HFF-Myc (cell line): Measurements from ENCODE around the gene FTCD.
"Not testable (repeated sequence)": the region's sequence is repeated elsewhere in the genome, so short reads cannot be mapped to it uniquely, and the experiment has no call there.

Experiments used
- DNase-seq: peaks from one replicate; pipeline ENCODE4 v3.0.0-alpha.2; 2011; ENCODE audit warnings: low read depth; ENCODE audit errors: extremely low read depth
- H3K4me3 ChIP-seq: replicated peaks from 2 replicates; pipeline ENCODE4 v1.5.1; 2011; ENCODE audit warnings: low read depth, mild to moderate bottlenecking, control low read depth, low read length
- TF ChIP-seq, protein P1 (sequence below): IDR thresholded peaks from 2 replicates; pipeline ENCODE4 v1.5.1; 2012; ENCODE audit warnings: mild to moderate bottlenecking, low read depth, low read length, control low read depth; ENCODE audit errors: missing control alignments

The FTCD gene

DNA sequence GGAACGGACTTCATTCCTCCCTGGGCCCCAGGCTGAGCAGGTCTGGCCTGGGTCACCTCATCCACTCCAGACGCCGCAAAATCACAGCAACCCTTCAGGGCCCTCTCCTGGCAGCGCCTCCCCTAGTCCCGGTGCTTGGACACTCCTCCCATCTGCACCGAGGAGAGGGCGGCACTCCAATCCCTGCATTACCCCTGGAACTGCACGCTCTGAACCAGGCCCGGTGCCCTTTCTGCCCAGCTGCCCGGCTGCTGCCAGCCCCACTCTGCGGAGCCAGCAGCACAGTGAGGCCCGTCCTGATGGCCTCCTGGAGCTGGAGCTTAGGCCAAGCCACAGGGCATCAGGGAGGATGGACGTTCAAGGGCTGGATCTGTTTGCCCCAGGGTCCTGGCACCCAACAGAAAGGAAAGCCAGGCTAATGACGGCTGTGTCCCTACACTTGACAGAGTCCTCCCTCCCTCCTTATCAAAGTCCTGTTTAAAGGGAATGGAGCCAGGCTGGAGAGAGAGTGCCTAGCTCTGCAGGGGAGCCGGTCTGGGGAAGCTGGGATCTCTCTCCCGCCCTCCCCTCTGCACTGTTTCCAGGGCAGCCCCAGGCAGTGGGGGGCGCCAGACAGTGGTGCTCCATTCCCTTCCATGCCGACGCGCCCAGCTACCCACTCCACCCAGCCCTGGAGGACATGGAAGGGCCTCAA lies 44.7 kb downstream of the FTCD start:
- H3K4me3 ChIP-seq, result no peak overlapping the region
- TF ChIP-seq, protein P1, sequence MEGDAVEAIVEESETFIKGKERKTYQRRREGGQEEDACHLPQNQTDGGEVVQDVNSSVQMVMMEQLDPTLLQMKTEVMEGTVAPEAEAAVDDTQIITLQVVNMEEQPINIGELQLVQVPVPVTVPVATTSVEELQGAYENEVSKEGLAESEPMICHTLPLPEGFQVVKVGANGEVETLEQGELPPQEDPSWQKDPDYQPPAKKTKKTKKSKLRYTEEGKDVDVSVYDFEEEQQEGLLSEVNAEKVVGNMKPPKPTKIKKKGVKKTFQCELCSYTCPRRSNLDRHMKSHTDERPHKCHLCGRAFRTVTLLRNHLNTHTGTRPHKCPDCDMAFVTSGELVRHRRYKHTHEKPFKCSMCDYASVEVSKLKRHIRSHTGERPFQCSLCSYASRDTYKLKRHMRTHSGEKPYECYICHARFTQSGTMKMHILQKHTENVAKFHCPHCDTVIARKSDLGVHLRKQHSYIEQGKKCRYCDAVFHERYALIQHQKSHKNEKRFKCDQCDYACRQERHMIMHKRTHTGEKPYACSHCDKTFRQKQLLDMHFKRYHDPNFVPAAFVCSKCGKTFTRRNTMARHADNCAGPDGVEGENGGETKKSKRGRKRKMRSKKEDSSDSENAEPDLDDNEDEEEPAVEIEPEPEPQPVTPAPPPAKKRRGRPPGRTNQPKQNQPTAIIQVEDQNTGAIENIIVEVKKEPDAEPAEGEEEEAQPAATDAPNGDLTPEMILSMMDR, result no peak
- no peak for DNase-seq

- no peak overlapping the region for H3K4me3 ChIP-seq
- DNase-seq, result no peak
- TF ChIP-seq, protein P1, result no peak
These were observed 45.8 kb downstream of the FTCD start for GRCh38 chr21:46109313-46110221.

GRCh38 chr21:46108827-46109312 lies 46.5 kb downstream of the FTCD start:
- TF ChIP-seq, protein P1, result no peak
- no peak overlapping the region for H3K4me3 ChIP-seq

GRCh38 chr21:46107376-46107775 lies 48.0 kb downstream of the FTCD start:
- H3K4me3 ChIP-seq, DNase-seq: not testable (repeated sequence)

More at GRCh38 chr21:46108827-46109312, 46.5 kb downstream of the FTCD start:
- DNase-seq, result no peak

DNA sequence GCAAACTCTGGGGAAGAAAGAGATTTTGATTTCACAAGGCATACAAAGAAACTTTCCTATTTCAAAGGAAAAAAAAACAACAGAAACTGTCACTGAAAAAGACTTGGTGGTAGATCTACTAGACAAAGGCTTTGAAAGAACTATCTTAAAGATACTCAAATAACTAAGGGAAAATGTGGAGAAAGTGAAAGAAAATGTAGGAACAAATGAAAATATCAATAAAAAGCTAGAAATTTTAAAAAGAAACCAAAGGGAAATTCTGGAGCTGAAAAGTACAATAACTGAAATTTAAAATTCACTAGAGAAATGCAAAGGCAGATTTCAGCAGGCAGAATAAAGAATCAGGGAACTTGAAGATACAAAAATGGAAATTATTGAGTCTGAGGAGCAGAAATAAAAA lies 51.3 kb downstream of the FTCD start:
- TF ChIP-seq, protein P1, result no peak
- DNase-seq, result no peak

DNA sequence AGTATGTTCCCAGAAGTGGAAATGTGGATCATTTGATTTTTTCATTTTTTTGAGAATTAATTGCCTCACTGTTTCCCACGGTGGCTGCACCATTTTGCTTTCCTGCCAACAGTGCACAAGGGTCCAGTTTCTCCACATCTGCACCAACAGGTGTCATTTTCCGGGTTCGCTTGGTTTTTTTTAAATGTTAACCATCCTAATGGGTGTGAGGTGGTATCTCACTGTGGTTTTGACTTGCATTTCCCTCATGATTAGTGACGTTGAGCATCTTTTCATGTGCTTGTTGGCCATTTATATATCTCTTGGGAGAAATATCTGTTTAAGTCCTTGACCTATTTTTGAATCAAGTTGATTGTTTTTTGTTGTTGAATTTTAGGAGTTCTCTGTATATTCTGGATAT lies 54.5 kb downstream of the FTCD start:
- peak overlapping the region; percentile 88 for H3K4me3 ChIP-seq
- TF ChIP-seq, protein P1, result no peak
- no peak for DNase-seq

More for the DNA sequence above, 51.3 kb downstream of the FTCD start:
- H3K4me3 ChIP-seq, result 0 out of 2 replicates have a peak overlapping the region, but pooled peaks have one; percentile 21

- no peak for DNase-seq
- peak overlapping the region; percentile 88 for H3K4me3 ChIP-seq
- TF ChIP-seq, protein P1, result no peak
These were observed 55.0 kb downstream of the FTCD start for GRCh38 chr21:46100426-46100825.
